ENCODE measurements around the gene CD37.

DNA sequence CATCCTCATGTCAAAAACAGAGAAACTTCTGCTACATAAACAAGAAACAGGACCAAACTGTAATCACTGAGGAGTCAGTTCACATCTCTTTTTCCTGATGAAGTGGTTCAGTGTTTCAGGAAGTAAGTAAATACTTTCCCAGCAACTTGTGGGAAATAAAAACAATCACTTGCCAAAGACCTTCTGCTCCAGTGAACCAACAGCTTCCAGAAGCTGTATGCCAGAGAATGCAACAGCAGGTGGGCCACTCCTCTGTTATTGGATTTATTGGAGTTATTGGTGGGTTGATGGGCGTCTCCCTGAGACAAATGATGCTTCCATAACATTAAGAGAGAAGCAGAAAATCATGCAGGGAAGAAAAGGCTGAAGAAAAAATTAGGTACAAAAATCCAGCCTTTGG is 20.1 kb upstream of the CD37 start:
- TF ChIP-seq, protein P1, sequence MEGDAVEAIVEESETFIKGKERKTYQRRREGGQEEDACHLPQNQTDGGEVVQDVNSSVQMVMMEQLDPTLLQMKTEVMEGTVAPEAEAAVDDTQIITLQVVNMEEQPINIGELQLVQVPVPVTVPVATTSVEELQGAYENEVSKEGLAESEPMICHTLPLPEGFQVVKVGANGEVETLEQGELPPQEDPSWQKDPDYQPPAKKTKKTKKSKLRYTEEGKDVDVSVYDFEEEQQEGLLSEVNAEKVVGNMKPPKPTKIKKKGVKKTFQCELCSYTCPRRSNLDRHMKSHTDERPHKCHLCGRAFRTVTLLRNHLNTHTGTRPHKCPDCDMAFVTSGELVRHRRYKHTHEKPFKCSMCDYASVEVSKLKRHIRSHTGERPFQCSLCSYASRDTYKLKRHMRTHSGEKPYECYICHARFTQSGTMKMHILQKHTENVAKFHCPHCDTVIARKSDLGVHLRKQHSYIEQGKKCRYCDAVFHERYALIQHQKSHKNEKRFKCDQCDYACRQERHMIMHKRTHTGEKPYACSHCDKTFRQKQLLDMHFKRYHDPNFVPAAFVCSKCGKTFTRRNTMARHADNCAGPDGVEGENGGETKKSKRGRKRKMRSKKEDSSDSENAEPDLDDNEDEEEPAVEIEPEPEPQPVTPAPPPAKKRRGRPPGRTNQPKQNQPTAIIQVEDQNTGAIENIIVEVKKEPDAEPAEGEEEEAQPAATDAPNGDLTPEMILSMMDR (conservative IDR thresholded peaks at IDR 0.05; ENCODE audit: low read depth, low read length), result no peak
- no peak for TF ChIP-seq EZH2 (IDR thresholded peaks at IDR 0.05; ENCODE audit: low read length, unreplicated experiment)

All from PC-3 (cell line).